IPS-11a (cell line): ENCODE data around the gene THSD7A.

Source experiments
- H3K4me3 ChIP-seq: one replicate; pipeline ENCODE4 v1.5.1; 2013; ENCODE audit warnings: low read depth, low read length, control low read depth

Gene THSD7A

DNA sequence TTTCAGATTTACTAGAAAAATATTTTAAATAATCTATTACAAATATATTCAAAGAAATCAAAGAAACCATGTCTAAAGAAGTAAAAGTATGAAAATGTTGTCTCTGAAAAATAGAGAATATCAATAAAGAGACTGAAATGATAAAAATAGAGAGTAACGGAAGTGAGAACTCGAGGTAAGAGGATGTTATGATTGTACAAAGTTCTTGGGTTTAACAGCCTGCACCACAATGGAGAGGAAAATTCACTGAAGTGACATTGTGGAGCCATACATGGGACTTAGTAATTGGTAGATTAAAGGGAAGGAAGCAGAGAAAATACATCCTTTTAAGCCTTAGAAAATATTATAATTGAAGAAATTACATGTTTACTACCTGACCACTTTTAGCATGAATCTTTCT lies 77.9 kb downstream of the THSD7A start:
- no peak overlapping the region for H3K4me3 ChIP-seq

DNA sequence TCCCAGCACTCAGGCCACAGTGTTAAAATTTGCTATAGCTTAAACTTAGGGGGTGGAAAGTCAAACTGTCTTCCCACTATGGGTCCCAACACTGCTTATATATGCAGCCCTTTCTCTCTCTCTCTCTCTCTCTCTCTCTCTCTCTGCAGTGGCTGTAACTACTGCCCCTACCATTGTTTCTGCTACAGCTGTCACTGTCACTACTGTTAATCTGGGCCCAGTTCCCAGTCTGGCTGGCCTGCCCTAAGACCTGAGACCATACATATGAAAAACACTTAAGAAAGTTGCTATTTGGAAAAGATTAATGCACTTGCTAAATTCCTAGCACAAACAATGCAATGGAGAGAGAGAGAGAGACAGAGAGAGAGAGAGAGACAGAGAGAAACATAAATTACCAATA lies 78.6 kb downstream of the THSD7A start:
- H3K4me3 ChIP-seq = no peak overlapping the region

DNA sequence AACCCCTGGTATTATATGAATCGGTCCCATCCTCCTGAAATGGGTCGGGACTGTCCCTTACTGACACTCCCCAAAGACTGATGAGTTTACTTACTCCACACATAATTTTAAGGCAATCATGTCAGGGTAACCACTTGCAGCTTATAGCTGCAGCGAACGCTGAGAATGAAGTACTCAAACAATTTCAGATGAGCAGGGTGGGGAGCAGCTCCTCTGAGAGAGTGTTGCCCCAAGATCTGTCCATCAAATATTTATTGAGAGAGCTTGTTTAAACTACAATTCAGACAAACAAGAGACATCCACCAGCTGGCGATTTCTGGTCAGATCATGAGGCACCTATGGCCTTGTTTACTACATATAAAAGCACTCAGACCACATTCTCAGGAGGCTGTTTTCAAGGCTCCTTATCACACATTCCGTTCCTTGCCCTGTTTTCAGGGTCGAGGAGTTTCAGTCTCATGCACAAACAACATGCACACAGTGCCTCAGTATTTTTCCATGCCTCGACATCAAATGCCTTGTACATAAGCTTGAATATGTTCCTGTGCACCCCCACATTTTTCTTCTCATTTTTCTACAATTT lies 80.1 kb downstream of the THSD7A start:
- H3K4me3 ChIP-seq = no peak overlapping the region

DNA sequence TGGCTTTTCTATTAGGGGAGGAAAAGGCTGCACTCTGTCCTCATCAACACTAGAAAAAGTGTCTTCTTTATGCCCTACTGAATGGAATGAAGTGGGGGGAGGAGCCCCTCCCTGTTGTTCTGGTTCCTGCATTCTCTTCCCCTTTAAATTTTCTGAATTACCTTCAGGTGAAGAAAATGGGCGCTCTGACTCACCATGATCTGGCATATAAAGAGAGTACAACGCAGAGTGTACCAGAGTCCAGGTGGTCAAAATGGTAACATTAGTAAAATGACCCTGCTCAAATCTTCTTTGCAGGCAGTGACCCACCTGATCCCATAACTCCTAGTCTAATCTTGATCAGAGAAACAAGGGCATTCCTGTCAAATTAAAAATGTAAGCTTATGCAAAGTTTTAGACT lies 80.7 kb downstream of the THSD7A start:
- no peak overlapping the region for H3K4me3 ChIP-seq

DNA sequence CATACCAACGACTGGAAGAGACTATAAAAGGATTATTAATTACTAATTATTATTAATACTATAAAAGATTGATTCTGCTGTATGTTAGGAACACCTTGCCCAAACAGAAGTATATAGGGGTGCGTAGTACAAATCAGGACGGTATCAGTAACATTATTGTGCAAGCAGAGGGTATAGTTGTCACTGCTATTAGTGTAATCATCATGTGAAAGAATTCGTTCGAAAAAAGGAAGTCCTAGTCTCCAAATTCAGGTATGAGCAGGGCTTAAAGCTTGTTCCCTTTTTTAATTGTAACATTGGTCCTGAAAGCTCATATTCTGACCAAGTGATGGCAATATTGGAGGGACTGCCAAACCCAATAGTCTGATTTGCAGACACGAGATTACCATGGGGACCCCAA lies 81.8 kb downstream of the THSD7A start:
- H3K4me3 ChIP-seq = no peak overlapping the region

DNA sequence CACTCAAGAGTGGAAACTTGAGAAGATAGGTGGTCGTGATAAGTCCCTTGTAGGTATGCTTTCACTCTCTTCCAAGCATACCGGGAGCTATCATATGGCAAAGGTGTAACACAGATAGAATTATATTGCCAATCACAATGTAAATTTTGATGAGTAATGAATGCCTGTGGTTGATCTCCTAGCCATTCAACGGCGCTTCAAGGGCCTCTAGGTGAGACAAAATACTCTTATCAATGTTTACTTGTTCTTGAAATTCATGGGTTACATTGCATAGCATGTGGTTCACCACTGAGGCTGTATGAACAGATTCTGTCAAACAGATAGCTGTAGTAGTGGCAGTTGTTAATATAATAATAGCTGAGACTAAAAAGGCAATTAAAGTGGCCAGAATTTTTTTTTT lies 82.4 kb downstream of the THSD7A start:
- H3K4me3 ChIP-seq = no peak overlapping the region

DNA sequence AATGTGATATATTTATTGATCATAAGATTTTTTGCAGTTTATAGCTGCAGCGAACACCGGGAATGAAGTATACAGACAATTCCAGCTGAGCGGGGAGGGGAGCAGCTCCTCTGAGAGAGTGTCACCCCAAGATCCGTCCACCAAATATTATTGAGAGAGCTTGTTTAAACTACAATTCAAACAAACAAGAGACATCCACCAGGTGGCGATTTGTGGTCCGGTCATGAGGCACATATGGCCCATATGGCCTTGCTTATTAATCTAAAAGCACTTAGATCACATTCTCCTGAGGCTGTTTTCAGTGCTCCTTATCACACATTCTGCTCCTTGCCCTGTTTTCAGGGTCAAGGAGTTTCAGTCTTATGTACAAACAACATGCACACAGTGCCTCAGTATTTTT lies 83.1 kb downstream of the THSD7A start:
- H3K4me3 ChIP-seq = no peak overlapping the region

DNA sequence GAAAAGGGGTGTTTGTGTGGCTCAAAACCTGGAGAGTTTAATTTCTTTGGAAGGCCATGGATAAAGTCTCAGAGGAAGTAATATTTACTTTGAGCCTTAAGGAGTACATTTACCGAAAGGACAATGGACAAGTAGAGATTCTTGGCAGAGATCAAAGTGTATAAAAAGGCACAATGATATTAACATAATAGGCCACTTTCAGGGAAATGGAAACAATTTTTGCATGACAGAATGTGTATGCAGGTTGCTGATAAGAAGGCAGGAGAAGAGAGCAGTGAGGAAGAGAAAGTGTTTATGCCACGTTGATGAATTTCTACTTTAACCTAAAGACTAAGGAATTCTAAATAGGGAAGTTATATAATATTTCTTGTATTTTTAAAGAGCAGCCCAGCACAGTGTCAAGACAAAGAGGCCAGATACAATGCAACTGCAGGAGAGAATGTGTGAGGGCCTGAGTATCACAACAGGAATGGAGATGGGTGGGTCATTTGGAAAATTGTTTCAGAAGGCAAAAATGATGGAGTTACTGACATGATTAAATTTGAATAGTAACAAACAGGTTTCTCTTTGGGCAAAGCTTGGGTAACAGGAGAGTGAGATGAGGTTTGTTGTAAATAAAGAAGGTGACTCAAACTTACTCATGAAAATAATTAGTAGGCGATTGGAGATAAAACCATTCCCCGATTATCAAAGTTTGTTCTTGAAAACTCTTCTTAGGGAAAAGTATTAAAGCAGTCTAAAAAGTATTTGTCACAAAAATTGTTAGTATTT lies 84.1 kb downstream of the THSD7A start:
- H3K4me3 ChIP-seq = no peak overlapping the region

DNA sequence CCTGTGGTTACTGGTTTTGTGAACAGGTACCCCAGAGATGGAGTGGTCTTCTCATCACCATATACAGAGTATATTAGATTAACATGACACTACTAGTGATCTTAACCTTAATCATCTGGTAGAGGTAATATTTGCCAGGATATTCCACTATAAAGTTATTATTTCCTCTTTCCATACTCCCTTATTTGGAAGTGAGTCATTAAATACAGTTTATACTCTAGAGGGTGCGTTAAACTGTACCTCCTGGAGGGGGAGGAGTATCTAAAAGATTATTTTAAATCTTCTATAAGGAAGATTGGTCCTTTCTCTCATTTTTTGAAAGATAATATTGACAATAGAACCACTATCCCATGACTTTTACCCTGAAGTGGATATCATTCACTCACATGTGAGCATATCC lies 85.4 kb downstream of the THSD7A start:
- H3K4me3 ChIP-seq = no peak overlapping the region

DNA sequence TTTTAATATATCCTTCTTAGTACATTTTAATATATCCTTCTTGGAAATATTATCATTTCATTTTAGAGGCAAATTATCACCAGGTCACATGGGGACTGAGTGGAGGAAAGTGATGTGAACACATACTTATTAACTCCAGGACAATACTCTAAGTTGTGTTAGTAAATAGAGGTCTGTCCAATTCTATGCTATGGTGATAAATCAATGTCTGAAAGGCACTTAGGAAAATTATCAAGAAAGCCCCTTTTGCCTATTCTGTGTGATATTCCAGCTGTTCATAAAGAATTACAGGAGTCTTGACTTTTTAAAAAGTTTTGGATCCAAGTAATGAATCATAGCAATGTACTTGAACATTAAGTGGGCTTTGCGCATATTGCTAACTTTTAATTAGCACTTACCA lies 88.5 kb downstream of the THSD7A start:
- H3K4me3 ChIP-seq = no peak overlapping the region

DNA sequence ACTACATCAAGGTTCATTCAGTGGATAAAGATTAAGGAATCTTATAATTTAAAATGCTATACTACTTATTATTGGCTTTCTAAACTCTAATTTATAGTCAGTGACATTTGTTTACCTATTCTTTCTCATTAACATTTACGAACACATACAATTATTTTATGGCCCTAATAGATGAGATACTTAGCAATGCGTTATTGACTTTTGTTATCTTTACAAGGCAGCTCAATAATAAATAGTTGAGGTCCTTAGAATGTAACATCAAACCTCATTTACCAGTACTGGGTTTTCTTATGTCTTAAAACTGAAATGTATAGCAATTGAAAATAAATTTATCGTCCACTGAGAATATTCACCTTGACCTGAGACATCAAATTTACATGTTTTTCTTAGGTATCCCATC lies 89.0 kb downstream of the THSD7A start:
- no peak overlapping the region for H3K4me3 ChIP-seq

DNA sequence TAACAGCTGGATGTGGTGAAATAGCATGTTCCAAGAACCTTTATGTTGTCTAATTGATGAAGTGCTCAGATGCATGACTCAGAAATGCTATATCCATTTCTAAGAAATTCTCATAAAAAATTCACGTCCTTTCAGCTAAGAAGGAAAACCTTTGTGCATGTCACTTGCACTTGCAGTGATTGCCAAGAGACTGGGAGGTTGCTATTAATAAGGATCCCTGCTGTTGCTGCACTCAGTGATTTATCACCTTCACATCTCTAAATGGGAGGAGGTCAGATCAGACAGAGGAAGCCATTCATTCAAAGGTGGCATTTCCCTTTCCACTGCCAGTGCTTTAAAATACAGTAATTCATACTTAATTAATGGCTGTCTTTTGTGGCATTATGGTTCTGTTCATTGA lies 89.5 kb downstream of the THSD7A start:
- H3K4me3 ChIP-seq = no peak overlapping the region

DNA sequence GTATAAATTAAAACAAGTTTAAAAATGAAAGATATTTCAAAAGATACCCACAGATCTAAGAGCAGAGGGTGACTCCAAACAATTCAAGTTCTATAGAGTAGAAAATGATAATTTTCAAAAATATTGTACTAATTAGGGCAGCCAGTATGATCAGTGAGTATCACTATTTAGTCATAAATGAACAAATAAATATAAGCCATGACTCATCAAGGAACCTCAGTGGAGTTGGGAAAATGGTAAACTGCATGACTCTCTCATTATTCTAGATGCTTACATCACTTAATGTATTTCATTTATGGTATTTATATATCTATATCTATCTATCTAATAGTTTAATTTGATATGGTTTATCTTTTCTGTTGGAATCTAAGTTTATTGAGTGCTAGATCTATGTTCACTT lies 94.3 kb downstream of the THSD7A start:
- no peak overlapping the region for H3K4me3 ChIP-seq

DNA sequence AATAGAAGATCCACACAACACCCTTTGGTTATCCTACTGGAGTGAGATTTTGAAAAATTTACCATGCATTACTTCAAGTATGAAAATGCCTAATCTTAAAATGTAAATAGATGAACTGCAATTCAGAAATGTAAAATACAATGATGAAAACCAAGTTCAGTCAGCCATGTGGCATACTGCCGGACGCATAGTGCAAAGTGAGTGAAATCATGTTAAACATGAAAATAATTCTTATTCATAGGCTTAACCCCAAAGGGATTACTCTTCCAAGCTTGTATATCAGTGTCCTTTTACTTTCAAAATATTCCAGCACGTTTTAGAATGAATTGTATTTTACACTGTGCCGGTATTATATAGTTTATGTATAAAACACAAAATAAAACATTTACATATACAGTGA lies 99.8 kb downstream of the THSD7A start:
- no peak overlapping the region for H3K4me3 ChIP-seq

DNA sequence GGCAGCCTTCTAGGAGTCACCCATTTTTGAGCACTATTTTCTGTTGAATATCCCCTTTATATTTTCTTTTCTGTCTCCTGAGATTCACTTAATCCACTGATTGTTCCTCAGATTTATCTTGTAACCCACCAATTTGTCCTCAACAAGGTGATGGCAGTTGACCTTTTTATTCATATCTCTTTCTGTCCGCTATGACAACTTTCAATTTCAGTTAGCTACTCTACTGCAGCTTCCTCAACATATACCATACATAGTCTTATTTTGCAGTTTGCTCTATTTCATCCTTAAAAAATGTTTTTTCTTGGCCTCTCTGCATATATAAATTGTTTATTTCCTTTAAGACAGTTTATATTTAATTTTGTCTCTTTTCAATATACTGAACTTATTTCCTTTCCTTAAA lies 101.3 kb downstream of the THSD7A start:
- H3K4me3 ChIP-seq = no peak overlapping the region

DNA sequence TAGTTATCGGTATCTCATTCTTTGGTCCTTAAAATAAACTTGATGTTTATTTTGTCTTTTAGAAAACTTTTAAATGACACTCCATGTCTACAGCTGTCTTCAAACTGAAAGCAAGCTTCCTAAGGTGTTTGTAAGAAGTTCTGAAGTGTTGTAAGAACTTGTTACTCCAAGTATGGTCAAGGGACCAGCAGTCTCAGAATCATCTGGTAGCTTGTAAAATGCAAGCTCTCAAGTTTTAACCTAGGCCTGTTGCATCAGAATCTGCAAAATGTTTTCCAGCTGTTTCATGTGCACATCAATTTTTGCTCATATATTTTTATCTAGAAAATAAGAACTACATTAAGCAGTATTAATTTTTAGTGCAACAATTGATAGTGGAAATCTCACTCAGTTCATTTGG lies 104.1 kb downstream of the THSD7A start:
- H3K4me3 ChIP-seq = no peak overlapping the region

DNA sequence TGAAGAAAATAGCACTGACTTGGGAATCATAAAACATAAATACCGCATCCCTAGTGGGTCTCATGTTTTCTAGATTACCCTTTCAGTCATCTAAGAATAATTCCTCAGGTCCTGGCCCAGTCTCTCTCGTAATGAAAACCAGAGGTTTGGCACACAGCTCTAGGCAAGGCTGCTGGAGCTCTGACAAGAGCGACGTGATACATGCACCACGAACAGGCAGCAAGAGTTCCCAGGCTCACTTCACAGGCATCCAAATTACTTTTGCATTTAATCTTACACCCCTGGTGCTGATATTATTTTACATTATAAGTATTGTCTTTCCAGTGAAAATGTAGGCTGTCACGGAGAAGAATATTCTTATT lies 105.2 kb downstream of the THSD7A start:
- H3K4me3 ChIP-seq = no peak overlapping the region

DNA sequence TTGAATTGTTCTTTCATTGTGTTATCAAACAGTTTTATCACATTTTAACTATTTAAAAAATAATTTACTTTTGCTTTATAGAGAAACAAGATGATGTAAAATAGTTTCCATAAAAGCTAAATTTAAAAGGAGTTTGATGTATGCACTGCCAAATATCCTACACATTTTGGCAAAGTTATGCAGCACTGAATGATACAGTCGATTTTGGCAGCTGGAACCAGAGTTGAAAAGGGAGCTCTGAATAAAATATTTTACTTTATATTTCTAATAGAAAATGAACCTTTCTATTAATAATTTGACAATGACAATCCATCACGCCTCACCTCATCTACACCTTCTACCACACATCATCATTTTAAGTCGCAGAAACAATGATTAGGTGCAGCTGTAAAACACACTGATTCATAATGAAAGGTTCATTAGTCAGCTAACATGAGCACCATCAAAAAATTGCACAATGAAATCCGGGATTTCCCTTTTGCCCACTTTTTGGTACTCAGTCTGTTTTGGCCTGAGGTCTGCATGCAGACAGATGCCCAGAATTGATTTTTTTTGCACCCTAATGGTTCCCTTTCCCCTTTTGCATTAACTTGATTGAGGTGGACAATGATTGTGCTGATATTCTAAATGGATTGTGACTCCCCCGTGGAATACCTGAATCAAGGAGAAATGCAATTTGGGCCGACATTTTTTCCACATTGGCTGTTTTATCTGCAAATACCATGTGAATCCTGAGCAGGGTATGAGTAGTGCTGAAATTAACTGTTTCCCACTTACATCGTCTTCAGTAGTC lies 105.8 kb downstream of the THSD7A start:
- no peak overlapping the region for H3K4me3 ChIP-seq

DNA sequence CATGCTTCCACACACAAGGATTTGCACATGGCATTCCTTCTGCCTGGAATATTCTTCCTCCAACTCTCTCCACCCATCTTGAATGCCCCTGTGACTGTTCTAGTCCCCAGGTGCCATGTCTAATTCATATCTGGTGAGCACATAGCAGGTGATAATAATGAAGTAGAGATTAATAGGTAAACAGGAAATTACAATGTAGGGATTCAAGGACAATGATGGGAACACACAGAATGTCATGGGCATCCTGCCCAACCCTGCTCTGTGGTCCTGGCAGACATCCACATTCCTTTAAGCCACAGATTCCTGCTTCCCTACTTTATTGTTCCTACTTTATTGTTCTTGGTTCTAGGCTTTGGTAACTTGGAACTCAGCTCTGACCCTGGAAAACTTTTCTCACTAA lies 115.8 kb downstream of the THSD7A start:
- H3K4me3 ChIP-seq = no peak overlapping the region

DNA sequence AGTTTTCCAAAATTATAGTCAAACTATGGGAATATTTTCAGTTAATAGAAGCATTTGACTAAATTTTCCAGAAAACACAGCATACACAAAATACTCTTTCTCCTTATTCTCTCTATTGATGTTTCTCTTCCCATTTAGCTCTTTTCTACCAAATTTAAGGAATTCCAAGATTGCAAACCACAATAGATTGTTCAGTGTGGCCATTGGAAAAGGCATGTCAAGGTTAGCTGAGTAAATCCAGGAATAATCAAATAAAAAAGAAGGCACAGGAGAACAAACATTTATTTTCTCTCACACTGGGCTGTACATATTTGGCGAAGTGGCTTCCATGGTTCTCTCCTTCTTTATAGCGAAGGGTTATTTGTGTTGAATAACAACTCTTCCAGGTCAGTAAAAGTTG lies 117.3 kb downstream of the THSD7A start:
- no peak overlapping the region for H3K4me3 ChIP-seq

DNA sequence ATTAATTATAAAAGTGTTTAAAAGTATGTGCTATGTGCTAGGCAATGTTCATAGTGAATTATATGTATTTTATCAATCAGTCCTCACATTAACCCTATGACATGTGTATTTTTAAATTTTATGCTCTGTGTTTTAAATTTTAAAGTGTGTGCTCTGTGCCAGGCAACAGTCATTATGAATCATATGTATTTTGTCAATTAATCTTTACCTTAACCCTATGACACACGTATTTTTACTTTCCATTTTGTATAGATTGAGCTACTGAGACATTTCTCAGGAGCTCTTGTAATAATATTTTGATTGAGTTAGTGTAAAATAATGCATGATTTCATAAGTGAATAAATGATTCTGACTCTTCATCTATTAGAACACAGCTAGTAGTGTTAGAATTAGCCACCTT lies 117.8 kb downstream of the THSD7A start:
- H3K4me3 ChIP-seq = no peak overlapping the region

DNA sequence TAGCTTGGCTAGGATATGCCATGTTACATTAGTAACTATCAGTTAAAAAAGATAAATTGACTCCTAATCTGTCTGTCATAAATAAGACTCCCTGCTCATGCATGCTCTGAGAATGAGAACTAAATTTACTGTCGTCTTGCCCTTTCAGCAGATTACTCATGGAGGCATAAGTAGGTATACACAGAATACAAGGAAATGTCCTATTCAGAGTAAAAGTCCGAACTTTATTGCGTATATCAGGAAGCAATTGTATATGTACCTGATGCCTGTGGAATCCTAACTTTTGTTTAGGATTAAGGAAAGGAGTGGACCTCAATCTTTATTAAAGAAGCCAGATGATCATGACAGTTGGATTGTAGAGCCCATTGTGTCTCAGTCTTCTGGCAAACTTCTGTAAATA lies 118.6 kb downstream of the THSD7A start:
- no peak overlapping the region for H3K4me3 ChIP-seq
